ENCODE data around the gene GPATCH1.
"Not testable (repeated sequence)": the region's sequence is repeated elsewhere in the genome, so short reads cannot be mapped to it uniquely, and the experiment has no call there.

Gene GPATCH1, protein sequence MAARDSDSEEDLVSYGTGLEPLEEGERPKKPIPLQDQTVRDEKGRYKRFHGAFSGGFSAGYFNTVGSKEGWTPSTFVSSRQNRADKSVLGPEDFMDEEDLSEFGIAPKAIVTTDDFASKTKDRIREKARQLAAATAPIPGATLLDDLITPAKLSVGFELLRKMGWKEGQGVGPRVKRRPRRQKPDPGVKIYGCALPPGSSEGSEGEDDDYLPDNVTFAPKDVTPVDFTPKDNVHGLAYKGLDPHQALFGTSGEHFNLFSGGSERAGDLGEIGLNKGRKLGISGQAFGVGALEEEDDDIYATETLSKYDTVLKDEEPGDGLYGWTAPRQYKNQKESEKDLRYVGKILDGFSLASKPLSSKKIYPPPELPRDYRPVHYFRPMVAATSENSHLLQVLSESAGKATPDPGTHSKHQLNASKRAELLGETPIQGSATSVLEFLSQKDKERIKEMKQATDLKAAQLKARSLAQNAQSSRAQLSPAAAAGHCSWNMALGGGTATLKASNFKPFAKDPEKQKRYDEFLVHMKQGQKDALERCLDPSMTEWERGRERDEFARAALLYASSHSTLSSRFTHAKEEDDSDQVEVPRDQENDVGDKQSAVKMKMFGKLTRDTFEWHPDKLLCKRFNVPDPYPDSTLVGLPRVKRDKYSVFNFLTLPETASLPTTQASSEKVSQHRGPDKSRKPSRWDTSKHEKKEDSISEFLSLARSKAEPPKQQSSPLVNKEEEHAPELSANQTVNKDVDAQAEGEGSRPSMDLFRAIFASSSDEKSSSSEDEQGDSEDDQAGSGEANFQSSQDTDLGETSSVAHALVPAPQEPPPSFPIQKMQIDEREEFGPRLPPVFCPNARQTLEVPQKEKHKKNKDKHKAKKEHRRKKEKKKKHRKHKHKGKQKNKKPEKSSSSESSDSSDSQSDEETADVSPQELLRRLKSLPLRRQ

DNA sequence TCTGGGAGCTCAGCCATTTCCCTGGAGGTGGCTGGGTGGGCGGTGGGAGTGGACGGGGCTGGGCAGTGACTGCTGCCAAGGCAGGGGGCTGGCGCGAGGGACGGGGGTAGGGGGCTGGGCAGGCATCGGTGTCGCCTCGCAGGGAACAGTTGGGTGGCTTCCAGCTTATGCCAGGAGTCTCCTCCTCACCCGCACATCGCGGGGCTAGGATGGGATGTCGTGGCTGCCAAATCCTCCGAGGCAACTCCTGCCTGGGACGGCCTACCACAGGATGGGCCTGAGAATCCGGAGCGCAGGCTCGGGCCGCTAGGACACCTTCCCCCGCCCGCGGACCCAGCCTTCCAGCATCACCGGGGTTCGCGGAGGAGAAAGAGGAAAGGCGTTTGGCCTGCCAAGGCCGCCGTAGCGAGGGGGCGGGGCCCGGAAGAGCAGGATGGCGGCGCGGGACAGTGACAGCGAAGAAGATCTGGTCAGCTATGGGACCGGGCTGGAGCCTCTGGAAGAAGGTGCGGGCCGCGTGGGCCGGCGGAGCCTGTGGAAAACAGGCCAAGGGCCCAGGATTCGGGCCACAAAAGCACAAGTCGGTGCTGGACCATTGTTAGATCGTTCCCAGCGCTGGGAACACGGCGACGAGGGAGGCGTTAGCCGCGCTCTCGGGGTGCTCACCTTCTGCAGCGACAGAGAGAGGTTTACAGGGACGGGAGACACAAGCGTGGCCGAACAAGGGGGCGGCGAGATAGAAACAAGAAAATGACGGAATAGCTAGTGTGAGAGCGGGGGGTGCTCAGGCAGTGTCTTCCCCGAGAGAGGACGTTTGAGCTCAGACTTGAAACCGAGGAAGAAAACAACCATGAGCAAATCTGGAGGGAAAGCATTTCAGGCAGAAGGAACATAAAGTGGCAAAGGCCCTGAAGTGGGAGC is at the start of gene GPATCH1:
GPATCH1 (plus strand) TSS at position 421 of the 921 bp plus-strand sequence; CDS start at position 434, 13 bp downstream.
- peak; percentile 89 for DNase-seq (ENCODE audit: low spot score)

DNA sequence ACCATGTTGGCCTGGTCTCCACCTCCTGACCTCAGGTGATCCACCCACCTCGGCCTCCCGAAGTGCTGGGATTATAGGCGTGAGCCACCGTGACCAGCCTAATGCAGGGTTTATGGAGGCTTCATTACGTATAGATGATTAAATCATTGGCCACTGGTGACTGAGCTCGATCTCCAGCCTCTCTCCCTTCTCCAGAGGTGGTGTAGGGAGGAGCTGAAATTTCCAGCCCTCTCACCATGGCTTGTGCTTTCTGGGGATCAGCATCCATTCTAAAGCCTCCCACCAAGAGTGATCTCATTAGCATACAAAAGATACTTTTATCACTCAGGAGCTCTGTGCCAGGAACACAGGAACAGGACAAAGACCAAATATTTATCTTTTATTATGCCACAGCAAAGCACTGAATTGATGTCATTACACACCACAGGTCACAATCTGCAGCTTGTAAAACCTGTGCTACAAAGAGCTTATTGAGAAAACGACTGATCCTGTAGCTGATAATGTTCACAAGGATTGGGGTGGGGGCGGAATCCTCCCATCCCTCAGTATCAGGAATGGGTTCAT is 48.7 kb upstream of the GPATCH1 start:
- no peak for DNase-seq (ENCODE audit: low spot score)

DNA sequence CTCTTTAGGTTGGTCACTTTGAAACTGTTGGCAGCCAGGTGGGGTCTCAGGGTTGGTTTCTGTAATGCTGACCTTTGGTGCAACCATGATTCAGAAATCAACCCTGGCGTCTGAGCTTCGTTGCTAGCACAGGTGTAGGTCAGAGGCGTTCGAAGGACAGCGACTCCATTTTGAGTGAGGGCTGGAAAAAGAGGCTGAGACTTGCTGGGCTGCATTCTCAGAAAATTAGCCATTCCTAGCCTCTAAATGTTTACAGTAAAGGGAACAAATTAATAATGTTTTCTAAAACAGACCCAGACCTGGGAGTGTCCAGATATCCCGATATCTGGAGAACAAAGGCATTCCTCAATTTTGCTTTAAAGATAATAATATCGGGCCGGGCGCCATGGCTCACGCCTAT is 45.5 kb upstream of the GPATCH1 start:
- DNase-seq (ENCODE audit: low spot score): no peak

DNA sequence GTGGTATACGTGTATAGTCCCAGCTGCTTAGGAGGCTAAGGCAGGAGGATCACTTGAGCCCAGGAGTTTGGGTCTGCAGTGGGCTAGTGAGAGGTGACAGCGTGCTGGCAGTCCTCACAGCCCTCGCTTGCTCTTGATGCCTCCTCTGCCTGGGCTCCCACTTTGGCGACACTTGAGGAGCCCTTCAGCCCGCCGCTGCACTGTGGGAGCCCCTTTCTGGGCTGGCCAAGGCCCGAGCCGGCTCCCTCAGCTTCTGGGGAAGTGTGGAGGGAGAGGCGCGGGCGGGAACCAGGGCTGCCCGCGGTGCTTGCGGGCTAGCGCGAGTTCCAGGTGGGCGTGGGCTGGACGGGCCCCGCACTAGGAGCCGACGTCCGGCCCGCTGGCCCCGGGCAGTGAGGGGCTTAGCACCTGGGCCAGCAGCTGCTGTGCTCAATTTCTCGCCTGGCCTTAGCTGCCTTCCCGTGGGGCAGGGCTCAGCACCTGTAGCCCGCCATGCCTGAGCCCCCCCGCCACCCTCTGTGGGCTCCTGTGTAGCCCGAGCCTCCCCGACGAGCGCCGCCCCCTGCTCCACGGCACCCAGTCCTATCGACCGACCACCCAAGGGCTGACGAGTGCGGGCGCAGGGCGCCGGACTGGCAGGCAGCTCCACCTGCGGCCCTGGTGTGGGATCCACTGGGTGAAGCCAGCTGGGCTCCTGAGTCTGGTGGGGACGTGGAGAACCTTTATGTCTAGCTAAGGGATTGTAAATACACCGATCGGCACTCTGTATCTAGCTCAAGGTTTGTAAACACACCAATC is 44.4 kb upstream of the GPATCH1 start:
- not testable (repeated sequence) for DNase-seq (ENCODE audit: low spot score)

DNA sequence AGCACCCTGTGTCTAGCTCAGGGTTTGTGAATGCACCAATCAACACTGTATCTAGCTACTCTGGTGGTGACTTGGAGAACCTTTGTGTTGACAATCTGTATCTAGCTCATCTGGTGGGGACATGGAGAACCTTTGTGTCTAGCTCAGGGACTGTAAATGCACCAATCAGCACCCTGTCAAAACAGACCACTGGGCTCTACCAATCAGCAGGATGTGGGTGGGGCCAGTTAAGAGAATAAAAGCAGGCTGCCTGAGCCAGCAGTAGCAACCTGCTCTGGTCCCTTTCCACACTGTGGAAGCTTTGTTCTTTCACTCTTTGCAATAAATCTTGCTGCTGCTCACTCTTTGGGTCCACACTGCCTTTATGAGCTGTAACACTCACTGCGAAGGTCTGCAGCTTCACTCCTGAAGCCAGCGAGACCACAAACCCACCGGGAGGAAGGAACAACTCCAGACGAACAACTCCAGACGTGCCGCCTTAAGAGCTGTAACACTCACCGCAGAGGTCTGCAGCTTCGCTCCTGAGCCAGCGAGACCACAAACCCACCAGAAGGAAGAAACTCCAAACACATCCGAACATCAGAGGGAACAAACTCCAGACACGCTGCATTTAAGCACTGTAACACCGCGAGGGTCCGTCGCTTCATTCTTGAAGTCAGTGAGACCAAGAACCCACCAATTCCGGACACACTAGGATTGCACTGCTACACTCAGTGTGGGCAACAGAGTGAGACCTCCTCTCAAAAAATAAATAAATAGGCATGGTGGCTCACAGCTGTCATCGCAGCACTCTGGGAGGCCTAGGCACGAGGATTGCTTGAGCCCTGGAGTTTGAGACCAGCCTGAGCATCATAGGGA is 43.6 kb upstream of the GPATCH1 start:
- not testable (repeated sequence) for DNase-seq (ENCODE audit: low spot score)

DNA sequence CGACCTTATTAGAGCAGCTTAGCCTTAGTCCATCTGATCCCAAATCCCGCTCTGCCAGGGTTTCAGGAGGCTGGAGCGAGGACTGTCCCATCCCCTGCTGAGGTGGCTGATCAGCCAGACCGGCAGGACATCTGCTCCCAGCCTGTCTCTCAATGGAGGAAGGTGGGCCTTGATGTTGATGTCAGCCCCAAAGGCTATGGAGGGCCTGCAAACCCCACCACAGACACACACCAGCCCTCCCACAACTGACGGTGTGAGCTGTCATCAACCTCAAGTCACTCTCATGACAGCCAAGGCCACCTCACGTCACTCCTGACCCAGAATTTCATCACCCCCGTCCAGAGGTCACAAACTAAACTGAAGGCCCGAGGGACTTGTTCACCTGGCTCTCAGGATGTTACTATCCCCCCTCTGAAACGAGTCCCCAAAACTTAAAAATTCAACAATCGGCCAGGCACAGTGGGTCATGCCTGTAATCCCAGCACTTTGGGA is 41.8 kb upstream of the GPATCH1 start:
- peak; percentile 62 for DNase-seq (ENCODE audit: low spot score)

DNA sequence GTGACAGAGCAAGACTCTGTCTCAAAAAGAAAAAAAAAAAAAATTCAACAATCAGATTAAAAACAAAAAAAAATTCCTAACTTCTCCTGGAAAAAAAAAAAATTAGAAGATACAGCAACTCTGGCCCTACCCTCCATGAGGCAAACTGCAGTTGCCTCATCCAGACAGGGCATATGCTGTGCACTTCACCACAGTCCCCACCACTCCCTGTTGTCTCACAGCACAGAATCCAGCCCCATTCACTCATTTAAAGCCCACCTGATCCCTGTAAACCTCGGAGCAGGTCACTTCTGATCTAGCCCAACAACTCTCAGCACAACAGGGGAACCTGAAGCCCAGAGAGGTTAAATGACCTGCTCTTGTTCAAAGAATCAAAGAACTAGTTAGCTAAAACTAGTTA is 41.2 kb upstream of the GPATCH1 start:
- DNase-seq (ENCODE audit: low spot score): no peak

DNA sequence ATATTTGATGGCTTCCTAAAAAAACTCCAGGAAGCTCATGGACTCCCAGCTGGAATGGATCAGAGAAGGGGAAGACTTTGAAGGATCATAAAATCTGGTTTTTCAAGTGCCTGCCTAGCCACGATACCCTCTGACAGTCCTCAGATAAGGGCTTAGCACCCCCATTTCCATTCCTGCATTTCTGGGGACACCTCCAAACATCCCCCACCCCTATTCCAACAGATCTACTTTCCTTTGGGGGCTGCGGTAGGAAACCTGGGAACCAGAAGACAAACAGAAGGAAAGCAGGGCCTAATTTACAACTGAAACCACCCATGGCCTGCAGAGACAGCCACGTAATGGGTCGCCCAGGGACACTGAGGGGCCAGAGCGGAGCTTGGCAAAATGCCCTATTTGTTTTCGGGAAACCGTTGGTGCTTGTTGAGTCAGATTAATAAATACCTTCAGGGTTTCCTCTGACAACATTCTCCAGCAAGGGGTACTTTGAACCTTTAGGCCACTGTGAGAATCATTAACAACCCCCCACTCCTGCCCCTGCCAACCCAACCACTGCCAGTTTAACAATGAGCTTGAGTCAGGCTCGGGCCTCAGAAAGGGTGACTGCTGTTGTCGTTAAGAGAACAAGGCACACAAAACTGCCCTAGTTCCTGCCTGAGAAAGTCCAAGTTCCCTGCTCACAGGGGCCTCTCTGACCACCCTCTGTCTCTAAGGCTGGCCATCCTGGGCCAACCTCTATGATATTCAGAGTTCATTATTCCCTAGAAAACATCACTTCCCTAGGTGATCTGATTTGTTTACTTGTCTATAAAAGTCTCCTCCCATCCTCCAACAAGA is 39.8 kb upstream of the GPATCH1 start:
- DNase-seq (ENCODE audit: low spot score): no peak

DNA sequence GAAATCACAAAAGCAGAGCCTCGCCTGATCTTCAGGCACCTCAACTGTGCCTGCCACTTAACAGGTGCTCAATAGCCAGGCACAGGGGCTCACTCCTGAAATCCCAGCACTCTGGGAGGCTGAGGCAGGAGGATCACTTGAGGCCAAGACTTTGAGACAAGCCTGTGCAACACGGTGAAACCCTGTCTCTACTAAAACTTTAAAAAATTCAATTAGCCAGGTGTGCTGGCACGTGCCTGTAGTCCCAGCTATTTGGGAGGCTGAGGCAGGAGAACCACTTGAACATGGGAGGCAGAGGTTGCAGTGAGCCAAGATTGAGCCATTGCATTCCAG is 39.2 kb upstream of the GPATCH1 start:
- not testable (repeated sequence) for DNase-seq (ENCODE audit: low spot score)

DNA sequence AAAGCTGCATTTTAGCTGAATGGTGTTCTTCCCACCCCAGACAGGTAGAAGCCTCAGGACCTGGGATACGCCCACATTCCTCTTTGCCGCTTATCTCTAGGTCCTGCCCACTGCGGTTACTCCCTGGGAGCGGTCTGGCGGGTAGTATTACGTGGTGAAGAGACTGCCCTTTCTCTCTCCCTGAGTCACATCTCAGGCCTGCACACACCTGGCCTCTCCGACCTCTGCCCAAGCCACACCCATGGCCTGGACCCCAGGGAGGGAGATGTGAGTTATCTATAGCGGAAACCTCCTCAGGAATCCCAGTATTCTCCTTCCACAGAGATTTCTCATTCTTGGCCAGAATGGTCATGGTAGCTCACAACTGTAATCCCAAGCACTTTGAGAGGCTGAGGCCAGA is 33.6 kb upstream of the GPATCH1 start:
- no peak for DNase-seq (ENCODE audit: low spot score)

DNA sequence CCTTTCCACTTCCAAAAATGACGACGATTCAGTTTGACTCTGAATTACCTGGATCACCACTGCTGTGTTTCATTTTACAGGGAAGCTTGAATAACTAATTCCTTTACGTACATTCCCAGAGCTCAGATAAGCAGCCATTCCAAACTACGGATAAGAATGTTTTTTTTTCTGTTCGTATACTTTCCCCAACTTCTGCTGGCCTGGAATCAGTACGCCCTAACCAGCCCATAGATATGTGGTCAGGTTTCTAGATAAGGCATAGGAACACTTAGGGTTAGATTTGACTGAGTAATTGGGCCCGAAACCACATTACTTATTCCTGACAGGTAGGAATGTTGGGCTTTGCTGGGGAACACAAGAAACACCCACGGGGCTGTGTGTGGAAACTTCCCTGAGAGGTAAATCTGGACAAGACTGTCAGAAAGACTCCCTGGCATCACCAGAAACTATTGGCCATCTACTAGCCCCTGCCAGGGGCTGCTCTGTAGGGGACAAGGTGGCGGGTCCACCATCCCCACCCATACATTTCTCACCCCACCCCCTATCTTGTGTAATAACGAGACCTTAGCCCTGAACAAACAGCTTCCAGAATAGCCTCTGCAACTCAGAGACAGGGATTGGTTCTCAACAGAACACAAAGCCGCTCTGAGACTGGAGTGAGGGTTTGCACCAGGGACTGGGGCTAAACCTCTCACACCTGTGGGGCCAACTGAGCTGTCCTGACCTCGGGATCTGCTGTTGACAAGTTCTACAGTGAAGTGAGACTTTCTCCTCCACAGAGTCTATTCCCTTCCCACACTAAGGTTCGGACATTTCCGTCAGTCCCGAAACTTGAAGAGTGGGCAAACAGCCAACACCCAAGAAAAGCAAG is 31.9 kb upstream of the GPATCH1 start:
- DNase-seq (ENCODE audit: low spot score): no peak

DNA sequence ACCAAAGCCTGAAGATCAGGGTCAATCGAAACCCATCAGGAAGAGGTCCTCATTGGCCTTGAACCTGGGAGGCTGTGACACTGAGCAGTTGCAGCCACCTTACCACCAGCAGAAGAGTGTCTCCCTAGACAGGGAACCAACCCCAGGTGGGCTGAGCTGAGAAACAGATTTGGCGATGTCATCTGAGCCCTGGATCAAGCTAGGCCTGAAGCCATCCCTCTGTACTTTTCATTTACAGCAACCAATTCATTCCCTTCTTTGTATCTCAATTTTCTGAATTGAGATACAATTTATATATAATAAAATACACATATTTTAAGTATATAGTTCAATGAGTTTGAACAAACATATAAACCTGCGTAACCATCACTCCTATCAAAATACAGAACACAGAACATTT is 30.9 kb upstream of the GPATCH1 start:
- DNase-seq (ENCODE audit: low spot score): no peak

DNA sequence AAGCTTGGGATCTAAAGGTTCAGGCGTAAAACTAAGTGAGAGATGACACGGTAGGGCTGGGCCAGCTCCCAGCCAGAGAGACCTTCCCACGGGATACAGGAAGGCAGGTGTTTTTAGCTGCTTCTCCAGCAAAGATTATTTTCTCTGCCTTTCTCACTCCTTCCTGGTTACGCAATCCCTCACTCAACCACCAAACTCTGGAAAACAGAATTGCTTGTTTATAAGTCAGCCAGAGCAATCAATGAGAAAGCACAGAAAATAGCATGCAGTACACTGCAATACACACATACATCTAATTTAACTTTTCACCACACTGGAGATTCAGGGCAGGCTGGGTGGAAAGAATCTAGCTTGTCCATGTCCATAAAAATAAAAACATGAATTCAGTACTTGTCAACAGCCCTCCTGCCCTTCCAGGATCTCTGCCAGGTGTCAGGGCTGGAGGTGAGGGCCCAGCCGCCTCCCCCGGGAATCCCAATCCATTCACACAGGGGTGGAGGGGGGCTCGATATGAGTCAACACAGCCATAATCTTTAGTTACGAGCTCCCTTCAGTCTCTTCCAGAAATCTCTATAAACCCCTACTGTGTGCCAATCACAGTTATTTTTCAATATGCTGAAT is 28.5 kb upstream of the GPATCH1 start:
- no peak for DNase-seq (ENCODE audit: low spot score)

DNA sequence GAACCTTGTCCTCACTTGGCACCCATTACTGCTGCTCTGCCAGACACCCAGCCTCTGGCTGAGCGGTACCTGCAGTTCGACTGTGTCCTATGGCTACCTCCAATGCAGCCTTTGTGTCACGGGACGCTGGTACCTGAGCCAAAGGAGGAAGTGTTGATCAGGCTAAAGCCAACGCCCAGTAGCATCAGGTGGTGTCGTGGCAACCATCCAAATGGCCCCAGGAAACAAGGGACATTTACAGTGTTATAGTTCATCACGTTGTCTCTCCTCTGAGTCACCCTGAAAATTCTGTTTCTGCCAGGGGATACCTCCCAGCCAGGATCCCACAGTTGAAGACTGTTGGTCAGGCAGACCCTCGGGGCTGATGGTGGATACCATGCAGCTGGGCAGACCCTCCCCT is 26.4 kb upstream of the GPATCH1 start:
- DNase-seq (ENCODE audit: low spot score): no peak

DNA sequence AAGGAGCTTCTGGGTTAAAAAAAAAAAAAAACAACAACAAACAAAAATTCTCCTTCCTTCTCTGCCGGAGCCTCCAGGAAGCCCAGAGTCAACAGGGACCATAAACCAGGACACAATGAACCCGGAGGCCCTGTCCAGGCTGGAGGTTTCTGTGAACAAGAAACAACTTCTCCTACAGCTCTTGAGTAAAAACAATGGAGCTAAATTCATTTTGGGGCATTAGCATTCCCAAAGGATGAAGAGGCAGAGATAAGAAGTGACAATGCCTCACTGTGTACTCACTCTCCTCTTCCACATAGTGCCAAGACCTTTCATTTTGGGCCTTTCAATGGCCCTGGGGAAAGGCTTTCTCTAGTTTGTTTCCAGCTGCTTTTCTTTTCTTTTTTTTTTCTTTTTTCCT is 25.3 kb upstream of the GPATCH1 start:
- no peak for DNase-seq (ENCODE audit: low spot score)

DNA sequence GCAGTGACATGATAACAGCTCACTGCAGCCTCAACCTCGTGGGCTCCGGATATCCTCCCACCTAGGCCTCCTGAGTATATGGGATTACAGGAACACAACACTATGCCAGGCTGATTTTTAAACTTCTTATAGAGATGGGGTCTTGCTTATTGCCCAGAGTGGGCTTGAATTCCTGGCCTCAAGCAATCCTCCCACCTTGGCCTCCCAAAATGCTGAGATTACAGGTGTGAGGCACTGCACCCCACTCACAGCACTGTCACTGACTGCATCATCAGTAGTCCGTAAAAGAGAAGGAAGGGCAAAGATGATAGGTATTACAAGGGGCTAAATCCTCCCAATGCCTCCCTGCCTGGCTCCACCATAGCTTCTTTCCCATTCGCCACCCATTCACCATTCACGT is 20.4 kb upstream of the GPATCH1 start:
- no peak for DNase-seq (ENCODE audit: low spot score)

DNA sequence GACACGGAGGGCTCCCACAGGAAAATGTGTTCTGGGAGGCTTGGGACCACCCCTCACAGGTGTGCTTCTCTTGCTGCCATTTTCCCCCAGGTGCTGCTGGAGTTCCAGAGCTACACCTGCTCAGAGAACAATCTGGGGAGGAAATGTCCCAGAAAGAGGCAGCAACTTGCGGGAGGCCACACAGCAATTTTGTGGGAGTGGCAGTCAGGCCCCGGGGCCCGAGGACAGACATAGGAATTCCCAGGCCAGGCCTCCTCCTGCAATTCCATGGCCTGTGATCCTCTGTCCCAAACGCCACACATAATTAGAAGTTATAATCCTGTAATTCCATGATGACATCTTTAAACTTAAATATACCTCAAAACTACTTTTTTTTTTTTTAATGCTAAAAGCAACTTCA is 18.1 kb upstream of the GPATCH1 start:
- no peak for DNase-seq (ENCODE audit: low spot score)

Measured in cerebellar cortex (tissue), 1 donor.